Loucy (cell line): ENCODE results near the gene SCTR.

Experiments
- H2AFZ ChIP-seq: fragments of 200-600 bp; sonication (generic); 2 replicates; pipeline ENCODE4 v1.6.0; 2016; ENCODE audit warnings: antibody characterized with exemption, mild to moderate bottlenecking, low read length, moderate library complexity
- H3F3A ChIP-seq: fragments of 200-600 bp; 2 replicates; pipeline ENCODE4 v1.6.0; 2016; ENCODE audit warnings: antibody characterized with exemption, low read depth, mild to moderate bottlenecking
- H3K27me3 ChIP-seq: fragments of 200-600 bp; sonication (generic); 2 replicates; pipeline ENCODE4 v1.6.1; 2014; ENCODE audit warnings: low read length, mild to moderate bottlenecking; ENCODE audit not compliant: insufficient read depth, poor library complexity, severe bottlenecking
- H3K36me3 ChIP-seq: fragments of 200-600 bp; sonication (generic); 2 replicates; pipeline ENCODE4 v1.6.1; 2016; ENCODE audit warnings: low read length; ENCODE audit not compliant: insufficient read depth
- H3K4me1 ChIP-seq: fragments of 200-600 bp; sonication (generic); 2 replicates; pipeline ENCODE4 v1.5.1; 2014; ENCODE audit warnings: low read length, mild to moderate bottlenecking; ENCODE audit not compliant: insufficient read depth, poor library complexity, severe bottlenecking
- H3K4me2 ChIP-seq: fragments of 200-600 bp; sonication (generic); 2 replicates; pipeline ENCODE4 v1.6.0; 2014; ENCODE audit warnings: antibody characterized with exemption, low read length, low read depth, mild to moderate bottlenecking; ENCODE audit not compliant: poor library complexity, severe bottlenecking
- H3K4me3 ChIP-seq: fragments of 200-600 bp; sonication (generic); 2 replicates; pipeline ENCODE4 v1.5.1; 2014; ENCODE audit warnings: low read length, mild to moderate bottlenecking, mixed read lengths; ENCODE audit not compliant: poor library complexity, severe bottlenecking
- H3K79me2 ChIP-seq: fragments of 200-600 bp; sonication (generic); 2 replicates; pipeline ENCODE4 v1.6.1; 2014; ENCODE audit warnings: low read length; ENCODE audit not compliant: insufficient read depth
- H3K9ac ChIP-seq: fragments of 200-600 bp; sonication (generic); 2 replicates; pipeline ENCODE4 v1.6.0; 2014; ENCODE audit warnings: mild to moderate bottlenecking, low read depth, low read length, moderate library complexity; ENCODE audit not compliant: poor library complexity, severe bottlenecking
- H3K9me2 ChIP-seq: fragments of 200-600 bp; sonication (generic); replicated peaks from 2 replicates; pipeline ENCODE4 v1.6.1; 2016; ENCODE audit warnings: low read depth, low read length, mixed read lengths
- H3K9me3 ChIP-seq: fragments of 200-600 bp; sonication (generic); 2 replicates; pipeline ENCODE4 v1.6.1; 2014; ENCODE audit warnings: mild to moderate bottlenecking, antibody characterized with exemption, low read length, low read depth; ENCODE audit not compliant: insufficient read depth
- H4K20me1 ChIP-seq: fragments of 200-600 bp; sonication (generic); 2 replicates; pipeline ENCODE4 v1.6.0; 2014; ENCODE audit warnings: antibody characterized with exemption, low read length, mild to moderate bottlenecking; ENCODE audit not compliant: insufficient read depth, poor library complexity, severe bottlenecking
- CTCF ChIP-seq: fragments of 200-600 bp; sonication (generic); conservative IDR thresholded peaks from 2 replicates; pipeline ENCODE4 v1.5.1; 2014; ENCODE audit warnings: mild to moderate bottlenecking, antibody characterized with exemption, low read length
- EZH2phosphoT487 ChIP-seq: fragments of 200-600 bp; IDR thresholded peaks from 2 replicates; pipeline ENCODE4 v1.6.1; 2018; ENCODE audit warnings: antibody characterized with exemption, mild to moderate bottlenecking, moderate library complexity, borderline replicate concordance

Gene SCTR

GRCh38 chr2:119478978-119479295 lies 45.3 kb downstream of the SCTR start:
- Histone ChIP-seq H3K4me2 (no peak overlapping the region), H3K36me3 (no peaks in the 10 kb centered on the region), H2AFZ (no peak overlapping the region), H3K9me2 (no peaks in the 10 kb centered on the region), H3K27me3 (no peaks in the 10 kb centered on the region), H3K4me1 (no peaks in the 10 kb centered on the region), H3K9ac (no peak overlapping the region), H3K79me2 (no peaks in the 10 kb centered on the region), H3K4me3 (no peak overlapping the region), H3F3A (no peaks in the 10 kb centered on the region), H3K9me3 (no peaks in the 10 kb centered on the region), H4K20me1 (no peaks in the 10 kb centered on the region)
- TF ChIP-seq CTCF, result no peak
- no peak for TF ChIP-seq EZH2phosphoT487

- no peaks in the 10 kb centered on the region for H3K9me2 ChIP-seq
- H3K79me2 ChIP-seq, result no peaks in the 10 kb centered on the region
- no peaks in the 10 kb centered on the region for H3K4me1 ChIP-seq
- H3K9ac ChIP-seq, result no peak overlapping the region
- H3K9me3 ChIP-seq, result no peaks in the 10 kb centered on the region
- no peaks in the 10 kb centered on the region for H4K20me1 ChIP-seq
- no peaks in the 10 kb centered on the region for H3F3A ChIP-seq
- H2AFZ ChIP-seq, result no peak overlapping the region
- no peaks in the 10 kb centered on the region for H3K36me3 ChIP-seq
- no peak for TF ChIP-seq CTCF
- TF ChIP-seq EZH2phosphoT487, result no peak
- H3K4me3 ChIP-seq, result no peak overlapping the region
- H3K27me3 ChIP-seq, result no peaks in the 10 kb centered on the region
- no peak overlapping the region for H3K4me2 ChIP-seq
Measured at GRCh38 chr2:119478188-119478977, 45.9 kb downstream of the SCTR start.

- no peak overlapping the region for H2AFZ ChIP-seq
- H3K4me2 ChIP-seq, result no peak overlapping the region
- no peak for TF ChIP-seq CTCF
- no peak for TF ChIP-seq EZH2phosphoT487
- no peaks in the 10 kb centered on the region for H4K20me1 ChIP-seq
- H3F3A ChIP-seq, result no peaks in the 10 kb centered on the region
- H3K27me3 ChIP-seq, result no peaks in the 10 kb centered on the region
- no peaks in the 10 kb centered on the region for H3K9me2 ChIP-seq
- no peaks in the 10 kb centered on the region for H3K36me3 ChIP-seq
- H3K4me3 ChIP-seq, result no peak overlapping the region
- no peaks in the 10 kb centered on the region for H3K4me1 ChIP-seq
- no peak overlapping the region for H3K9ac ChIP-seq
- no peaks in the 10 kb centered on the region for H3K79me2 ChIP-seq
- H3K9me3 ChIP-seq, result no peaks in the 10 kb centered on the region
Measured at GRCh38 chr2:119477113-119477505, 47.2 kb downstream of the SCTR start.
